NCI-H1092 (cell line): ENCODE data around the gene ADAMTSL2.

Experiments used
- DNase-seq: peaks from one replicate; lab custom pipeline; 2025; lab: John Stamatoyannopoulos, UW

The ADAMTSL2 gene

DNA sequence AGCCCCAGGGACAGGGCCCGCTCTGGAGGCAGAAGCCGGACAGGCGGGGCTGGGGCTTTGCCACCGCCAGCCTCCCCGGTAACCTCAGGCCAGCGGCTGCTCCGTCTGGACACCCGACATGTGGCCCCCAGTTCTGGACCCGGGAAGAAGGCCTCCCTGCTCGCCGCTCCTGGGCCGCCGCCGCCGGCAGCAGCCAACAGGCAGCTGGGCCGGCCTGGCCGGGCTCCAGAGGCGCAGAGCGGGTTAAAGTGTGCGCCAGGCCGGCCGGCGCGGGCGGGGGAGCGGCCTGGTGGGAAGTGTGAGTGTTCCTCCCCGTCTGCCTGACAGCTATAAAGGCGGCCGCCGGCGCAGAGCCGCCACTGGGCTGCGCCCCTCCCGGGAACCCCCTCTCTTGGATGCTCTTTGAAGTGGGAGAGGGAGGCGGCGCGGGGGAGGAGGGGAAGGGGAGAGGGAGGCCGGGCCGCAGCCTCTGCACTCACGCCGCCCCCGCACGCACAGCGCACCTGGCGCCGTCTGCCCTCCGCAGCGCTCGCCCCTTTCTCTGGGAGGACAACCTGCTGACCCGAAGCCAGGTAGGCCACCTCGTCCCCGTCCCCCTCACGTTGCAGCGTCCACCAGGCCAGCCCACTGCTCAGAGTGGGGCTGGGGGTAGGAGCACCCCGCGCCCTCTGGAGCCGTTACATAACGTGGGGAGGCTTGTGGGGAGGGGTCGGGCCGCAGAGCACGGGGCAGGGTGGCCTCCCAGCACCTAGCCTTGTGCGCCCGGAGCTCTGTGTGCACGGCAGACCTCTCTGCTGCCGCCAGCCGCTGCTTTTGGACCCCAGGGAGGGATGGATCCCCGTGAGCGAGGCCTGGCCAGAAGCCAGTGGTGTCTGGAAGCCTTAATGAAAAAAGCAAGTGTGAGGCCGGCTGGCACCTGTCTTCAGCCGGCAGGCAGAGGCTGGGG, at the start of gene ADAMTSL2:
Gene ADAMTSL2, plus strand, starts transcription at position 359 of the 946 bp plus-strand sequence. CDS start 2,009 bp downstream, outside the sequence.
- DNase-seq = peak; percentile 85

DNA sequence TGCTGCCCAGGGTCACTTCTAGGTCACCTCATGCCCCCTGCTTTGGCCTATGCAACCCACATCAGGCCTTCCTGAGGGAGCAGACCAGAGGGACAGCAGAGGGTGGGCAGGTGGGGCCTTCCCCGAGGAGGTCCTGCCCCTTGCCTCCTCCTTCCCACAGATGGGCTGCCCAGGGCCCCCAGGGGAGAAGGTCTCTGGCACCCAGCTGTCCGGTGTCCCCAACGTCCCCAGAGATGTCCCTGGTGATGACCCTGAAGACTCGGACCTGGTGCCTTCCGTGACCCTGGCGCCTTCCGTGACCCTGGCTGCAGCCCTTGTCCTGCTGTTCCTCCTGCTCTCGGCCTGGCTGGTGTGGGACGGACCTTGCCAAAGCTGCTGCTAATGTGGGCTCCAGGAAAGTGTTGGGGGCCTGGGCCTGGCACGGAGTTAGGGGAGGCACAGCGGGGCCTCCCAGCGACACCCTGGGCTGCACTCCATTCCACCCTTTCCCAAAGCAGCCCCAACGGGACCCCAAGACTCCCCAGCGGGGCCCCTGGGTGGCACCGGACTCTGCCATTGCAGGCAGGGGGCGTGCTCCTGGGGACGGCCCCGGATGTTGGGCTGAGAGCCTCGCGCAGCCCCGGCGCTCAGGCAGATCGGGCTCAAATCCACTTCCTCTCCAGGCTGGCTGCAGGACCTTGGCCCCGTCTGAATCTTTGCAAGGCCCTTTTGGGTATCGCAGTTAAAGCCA, 48.8 kb upstream of the ADAMTSL2 start:
- DNase-seq = no peak

DNA sequence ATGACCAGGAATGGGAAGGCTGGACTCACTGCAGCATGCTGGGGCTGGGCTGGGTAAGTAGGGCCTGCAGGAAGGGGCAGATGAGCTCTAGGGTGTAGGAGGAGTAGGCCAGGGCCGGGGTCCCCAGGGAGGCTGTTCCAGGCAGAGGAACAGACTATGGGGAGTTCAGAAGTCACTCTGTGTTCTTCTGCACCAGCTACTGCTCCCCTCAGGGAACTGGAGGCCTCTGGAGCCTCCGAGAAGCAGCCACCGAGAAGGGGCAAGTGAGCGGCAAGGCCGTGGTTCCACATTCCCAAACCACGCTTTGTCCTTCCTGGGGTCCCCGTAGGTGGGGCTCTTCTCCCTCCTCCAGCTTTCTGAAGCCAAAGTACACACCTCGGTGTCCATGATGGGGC, 47.2 kb upstream of the ADAMTSL2 start:
- no peak for DNase-seq

DNA sequence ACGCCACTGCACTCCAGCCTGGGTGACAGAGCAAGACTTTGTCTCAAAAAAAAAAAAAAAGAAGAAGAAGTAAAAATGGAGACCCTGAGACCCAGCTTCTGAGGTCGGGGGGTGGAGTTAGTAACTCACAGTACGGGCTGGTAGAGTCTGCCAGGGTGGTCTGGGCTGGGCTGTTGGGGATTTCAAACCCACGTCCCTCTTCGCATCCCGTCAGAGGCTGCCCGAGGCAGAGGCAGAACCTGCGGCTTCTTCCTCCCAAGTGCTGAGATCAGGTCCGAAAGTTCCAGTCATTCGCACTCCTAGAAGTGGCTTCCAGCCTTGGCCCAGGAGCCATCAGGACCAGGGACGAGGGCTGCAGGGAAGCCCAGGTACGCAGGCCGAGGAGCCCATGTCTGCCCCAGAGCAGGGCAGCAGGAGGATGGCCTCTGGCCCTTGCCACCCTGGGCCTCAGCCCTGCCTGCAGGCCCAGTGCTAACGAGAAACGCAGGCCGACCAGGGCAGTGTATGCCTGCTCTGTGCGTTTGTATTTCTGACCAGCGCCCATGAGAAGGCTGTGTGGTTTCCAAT, 45.7 kb upstream of the ADAMTSL2 start:
- DNase-seq = no peak

DNA sequence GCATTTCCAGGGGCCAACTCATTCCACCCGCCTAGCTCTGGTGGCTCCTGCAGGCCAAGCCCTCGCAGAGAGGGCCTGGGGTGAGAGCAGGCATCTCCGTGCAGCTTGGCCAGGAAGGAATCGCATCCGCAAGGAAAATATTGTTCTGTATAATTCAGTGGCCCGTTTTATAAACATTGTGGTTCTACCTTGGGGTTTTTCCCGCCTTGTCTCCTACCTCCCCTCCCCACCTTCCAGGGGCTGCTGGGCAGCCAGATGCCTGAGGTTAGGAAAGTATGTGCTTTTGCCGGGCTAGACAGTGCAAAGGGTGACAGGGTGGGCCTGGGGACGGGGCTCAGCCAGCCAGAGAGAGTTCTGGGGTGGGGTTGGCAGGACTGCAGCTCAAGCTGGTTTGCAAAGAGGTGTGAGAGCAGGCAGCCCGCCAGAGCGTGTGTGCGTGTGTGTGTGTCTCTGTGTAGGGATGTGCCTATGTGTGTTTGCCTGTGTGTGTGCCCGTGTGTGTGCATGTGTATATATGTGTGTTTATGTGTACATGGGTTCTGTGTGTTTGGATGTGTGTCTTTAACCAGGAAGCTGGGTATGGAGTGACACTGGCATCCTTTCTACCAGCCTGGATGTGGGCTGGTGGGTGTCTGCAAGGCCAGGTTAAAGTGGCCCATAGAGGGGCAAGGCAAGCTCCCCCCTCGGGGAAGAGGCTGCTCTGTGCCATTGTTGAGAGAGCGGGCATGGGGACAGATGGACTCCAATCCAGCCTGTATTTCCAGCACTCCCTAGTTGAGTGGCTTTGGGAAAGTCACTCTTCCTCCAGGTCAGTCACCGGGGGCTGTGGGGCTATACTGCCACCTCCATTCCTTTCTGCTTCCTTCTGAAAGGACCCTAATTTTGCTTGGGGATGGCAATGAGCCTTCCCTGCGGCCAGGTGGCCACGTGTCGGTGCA, 45.0 kb upstream of the ADAMTSL2 start:
- no peak for DNase-seq

DNA sequence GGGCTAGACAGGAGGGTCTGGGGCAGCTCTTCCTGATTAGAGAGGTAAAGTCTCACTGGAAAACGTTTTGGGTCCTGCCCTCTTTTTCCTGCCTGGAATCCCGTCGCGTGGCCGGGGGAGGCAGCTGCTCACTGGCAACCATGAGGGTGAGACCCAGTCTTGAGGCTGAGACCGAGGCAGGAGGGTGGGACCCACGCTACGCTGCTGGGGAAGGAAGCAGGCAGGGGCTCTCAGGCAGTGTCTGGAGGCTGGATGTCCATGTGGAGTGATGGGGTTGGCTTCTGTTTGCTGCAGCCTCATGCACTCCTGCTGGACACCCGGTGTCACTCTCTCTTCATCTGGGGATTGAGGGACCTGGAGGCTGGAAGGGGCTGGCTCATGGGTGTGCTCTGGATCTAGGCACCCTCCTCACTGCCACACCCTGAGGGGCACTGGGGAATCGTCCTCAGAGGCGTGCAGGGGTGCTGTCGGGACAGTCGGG, 44.3 kb upstream of the ADAMTSL2 start:
- no peak for DNase-seq

DNA sequence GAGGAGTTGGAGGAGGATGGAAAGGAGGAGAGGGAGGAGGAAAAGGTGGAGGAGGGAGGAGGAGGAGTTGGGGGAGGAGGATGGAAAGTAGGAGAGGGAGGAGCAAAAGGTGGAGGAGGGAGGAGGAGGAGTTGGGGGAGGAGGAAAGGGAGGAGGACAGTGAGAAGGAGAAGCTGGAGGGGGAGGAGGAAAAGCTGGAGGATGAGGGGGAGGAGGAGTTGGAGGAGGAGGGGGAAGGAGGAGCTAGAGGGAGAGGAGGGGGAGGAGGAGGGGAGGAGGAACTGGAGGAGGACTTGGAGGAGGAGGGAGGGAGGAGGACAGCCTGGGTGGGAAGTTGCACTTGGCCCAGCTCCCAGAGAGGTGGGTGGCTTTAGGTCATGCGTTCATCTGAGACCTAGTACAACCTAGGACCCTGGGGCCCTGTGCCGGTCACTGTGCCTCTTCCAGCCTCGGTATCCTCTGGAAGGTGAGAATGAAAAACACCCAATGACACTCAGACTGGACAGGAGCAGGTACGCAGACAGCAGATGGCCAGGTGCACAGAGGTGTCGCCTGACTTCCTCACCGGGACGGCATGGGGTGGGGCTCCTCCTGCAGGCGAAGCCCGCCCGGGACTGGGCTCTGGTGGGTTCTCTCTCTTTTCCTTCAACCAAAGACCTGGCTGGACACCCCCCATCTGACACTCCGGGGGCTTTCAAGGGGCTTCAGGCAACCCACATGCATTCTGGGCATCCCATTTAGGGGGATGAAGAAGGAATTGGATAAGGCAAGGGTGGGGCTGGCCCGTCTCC, 43.4 kb upstream of the ADAMTSL2 start:
- DNase-seq = no peak

DNA sequence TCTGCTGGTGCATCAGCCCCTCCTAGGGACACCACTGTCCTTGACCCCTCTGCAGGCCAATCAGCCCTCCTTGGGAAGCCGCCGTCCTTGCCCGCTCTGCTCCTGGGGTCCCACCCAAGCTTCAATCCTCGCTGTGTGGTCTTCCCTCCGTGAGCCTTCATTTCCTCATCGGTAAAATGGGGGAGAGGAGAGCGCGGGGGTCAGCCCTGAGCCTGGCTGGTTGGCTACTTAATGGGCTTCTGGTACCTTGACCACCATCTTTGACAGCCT, 42.9 kb upstream of the ADAMTSL2 start:
- DNase-seq = no peak

DNA sequence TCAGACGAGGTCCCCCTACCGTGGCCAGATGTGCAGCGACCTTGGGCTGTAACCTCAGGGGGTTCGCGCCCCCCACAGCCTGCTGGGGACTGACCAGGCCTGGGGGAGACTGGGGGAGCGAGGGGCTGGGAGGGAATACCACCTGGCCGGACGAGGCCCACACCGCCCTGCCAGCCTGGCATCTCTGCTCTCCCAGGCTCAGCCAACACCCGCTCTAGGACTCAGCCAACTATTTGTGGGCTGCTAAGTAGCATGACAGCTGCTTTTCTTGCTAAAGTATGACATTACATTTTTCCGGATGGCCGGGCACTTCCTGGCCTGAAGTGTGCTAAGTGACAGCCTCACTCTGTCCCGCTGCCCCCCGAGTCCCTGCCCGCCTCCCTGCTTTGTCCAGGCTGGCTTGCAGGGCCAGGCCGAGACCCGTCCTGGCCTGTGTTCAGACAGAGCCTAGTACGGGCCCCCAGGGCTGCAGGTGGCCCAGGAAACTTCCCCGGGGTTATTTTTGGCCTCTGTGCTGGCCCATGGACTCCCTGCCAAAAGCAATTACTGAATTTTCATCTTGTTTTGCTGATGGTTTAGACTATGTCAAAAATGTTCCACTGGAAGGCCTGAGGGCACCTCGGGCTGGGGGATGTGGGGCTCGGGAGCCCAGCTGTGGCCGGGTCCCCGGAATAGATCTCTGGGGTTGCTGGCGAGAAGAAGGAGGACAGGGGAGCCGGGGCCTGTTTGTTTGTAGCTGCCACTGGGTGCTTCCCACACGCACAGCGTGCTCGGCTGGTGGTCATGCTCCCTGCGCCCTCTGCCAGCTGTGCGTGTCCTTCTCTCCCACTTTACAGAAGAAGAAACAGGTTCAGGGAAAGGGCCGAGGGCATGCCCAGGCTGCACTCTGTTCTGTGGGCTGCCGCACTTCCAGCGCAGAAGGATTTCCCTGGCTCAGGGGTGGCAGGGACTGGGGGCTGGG, 42.2 kb upstream of the ADAMTSL2 start:
- DNase-seq = no peak

DNA sequence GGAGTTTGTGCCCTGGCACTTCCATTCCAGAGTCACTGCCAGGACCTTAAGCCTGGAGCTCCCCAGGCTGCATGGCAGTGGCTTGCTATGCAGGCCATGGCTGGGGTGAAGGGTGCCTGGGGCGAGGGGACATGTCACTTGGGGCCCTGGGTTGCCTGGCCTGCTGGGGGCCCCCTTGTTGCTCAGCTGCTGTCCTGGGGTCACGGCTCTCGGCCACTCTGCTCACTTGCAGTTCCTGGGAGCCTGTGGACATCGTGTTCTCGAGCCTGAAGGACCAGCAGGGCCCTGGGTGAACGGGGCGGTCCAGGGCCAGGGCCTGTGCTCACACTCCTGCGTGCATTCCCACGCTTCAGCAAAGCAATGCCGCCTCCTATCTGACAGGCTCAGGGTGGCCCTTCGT, 41.1 kb upstream of the ADAMTSL2 start:
- no peak for DNase-seq

DNA sequence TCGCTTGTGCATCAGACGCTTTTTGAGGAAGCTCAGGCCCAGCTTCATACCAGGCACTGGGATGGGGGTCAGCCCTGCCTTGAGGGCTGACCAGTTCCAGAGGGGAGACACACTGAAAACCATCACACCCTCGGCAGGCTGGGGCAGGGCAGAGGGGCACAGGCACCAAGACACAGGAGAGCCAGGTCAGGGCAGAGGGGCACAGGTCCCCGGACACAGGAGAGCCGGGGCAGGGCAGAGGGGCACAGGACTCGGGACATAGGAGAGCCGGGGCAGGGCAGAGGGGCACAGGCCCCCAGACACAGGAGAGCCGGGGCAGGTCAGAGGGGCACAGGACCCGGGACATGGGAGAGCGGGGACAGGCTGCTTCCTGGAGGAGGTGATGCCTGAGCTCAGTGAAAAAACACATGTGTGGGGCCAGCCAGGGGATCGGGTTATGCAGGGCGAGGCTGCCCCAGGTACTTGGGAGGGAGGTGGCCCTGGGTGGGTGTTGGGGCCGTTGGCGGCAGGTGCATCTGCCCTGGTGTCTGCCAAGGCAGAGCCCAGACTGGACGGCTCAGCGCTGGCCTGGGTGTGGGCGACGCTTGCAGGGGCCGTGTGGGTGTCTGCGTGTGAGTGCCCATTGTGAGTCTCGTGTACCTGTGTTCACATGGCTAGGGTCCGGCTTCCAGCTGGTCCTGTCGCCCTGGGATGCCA, 40.5 kb upstream of the ADAMTSL2 start:
- no peak for DNase-seq

DNA sequence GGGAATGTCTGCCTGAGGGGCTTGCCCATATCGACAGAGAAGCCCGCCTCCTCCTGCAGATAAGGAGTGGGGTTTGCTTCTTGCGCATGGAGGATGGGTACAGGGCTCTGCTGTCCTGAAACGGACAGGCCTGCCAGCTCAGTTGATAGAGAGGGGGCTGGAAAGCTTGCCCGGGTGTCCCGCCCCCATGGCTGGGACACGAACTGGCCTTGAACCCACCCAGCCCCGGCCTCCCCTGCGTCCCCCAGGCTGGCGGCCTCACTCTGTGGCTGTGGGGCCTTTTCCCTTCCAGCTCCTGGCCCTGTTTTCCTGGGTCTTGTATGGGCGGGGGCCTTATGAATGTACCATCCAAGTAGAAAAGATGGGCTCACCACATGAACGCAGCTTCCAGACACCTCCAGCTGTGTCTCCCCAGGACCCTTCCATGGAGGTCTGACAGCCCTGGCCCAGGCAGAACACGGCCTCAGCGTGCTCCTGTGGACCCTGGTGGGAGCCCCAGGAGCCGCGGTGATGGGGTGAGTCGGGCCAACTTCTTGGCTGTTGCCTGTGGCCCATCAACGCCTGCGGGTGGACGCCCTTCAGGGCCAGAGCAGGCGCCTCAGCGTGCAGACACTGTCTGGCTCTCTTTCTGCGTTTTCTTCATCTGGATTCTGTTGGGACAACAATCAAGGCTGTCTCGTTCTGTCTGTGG, 39.7 kb upstream of the ADAMTSL2 start:
- no peak for DNase-seq

DNA sequence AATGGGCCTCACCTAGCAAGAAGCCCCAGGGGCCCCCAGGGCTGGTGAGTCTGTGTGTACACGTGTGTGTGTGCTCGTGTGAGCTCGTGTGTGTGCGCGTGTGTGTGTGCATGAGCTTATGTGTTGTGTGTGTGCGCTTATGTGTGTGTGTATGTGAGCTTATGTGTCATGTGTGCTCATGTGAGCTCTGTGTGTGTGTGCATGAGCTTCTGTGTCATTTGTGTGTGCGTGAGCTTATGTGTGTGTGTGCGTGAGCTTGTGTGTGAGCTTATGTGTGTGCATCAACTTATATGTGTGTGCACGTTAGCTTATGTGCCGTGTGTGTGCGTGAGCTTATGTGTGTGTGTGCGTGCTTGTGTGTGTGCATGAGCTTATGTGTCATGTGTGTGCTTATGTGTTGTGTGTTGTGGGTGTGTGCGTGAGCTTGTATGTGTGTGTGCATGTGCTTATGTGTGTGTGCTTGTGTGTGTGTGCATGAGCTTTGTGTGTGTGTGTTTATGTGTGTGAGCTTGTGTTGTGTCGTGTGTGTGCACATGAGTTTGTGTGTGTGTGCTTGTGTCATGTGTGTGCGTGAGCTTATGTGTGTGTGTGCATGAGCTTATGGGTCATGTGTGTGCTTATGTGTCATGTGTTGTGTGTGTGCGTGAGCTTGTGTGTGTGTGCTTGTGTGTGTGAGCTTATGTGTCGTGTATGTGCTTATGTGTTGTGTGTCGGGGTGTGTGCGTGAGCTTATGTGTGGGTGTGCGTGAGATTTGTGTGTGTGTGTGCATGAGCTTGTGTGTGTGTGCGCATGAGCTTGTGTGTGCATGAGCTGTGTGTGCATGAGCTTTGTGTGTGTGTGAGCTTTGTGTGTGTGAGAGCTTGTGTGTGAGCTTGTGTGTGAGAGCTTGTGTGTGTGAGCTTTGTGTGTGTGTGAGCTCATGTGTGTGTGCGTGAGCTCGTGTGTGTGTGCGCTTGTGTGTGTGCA, 38.9 kb upstream of the ADAMTSL2 start:
- no peak for DNase-seq

DNA sequence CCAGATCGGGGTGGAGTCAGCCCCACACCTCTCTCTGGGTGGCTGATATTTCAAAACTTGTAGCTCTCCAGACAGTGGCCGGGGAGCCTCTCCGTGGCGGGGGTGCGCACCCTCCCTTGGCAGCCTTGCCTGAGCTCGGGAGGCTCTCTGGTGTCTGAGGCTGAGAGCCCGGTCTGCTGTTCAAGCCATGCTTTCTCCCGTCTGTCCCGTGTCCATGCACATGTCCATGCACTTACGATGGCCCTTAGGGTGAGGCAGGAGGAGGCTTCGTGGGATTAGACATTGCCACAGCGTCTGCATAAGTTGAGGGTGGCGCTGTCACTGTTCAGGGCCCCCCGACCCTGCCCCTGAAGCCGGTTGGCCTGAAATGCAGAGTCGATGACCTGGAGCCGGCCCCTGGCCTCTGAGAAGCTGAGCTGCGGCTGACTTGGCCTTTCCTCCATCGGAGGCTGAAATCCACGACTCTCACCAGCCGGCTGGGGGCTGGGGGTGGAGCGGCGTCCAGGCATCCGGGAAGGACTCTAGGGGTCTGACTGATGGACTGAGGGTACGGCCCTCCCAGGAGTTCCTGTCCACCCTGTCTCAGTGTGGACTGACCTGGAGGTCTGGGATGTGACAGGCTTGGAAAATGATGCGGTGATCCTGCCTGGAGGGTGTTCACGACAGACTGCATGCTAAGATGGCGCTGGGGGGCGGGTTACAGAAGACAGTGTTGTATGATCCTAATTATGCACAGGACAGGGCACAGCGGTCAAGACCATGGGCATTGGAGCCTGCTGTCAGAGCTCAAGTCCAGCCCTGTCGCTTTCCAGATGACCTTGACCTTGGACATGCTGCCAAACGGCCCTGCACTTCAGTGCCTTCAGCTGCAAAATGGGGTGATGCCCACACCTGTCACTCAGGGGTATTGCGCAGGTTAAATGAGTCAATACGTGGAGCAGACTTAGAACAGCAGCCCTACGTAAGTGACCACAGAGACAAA, 37.4 kb upstream of the ADAMTSL2 start:
- DNase-seq = no peak

DNA sequence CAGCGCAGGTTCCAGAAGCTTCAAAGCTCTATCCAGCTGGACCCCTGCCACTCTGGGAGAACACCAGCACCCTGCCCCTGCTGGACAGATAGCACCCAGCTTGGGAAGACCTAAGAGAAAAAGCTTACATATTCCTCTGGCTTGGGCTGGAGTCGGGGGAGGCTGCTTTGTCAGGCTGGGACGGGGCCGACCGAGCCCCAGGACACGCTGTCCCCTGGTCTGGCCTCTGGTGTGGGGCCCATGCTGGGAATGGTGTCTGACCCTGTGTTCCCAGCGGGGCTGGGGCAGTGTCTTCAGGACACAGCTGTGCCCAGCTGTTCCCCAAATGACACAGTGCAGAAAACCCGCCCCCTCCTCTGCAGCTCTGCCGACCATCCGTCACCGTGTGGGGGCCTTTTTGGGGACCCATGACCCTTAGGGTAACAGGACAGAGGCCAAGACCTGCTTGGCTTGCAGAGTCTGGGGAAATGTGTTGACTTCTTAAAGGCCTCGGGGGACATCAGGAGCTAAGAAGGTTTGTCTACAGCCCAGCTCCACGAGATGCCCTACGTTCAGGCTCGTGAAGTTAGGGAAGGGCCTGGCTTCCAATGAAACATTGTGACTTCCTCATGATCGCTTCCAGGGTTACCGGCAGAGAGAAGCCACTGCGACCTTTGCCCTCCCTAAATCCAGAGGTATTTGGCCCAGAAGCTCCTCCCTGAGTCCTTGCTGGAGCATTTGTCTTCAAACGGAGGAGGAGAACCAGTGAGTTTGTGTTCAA, 35.2 kb upstream of the ADAMTSL2 start:
- DNase-seq = no peak
